Esophagus squamous epithelium (tissue), 4 donors: ENCODE data around the gene RGMA.

Experiments
- POLR2A ChIP-seq, 4 donors: fragments of 450-650 bp; IDR thresholded peaks; one replicate each; pipeline ENCODE4 v1.6.1; 2017; ENCODE audit warnings: antibody characterized with exemption in 4 of 4, mild to moderate bottlenecking in 4 of 4, moderate library complexity in 3 of 4
- TF ChIP-seq, protein P1 (sequence below), 6 experiments: fragments of 450-650 bp in 4 of 6; fragments of 200-600 bp in 2 of 6; sonication (generic) in 2 of 6; IDR thresholded peaks; one replicate each; pipeline ENCODE4 v1.5.1; 2016 to 2019; ENCODE audit warnings: antibody characterized with exemption in 6 of 6, mild to moderate bottlenecking in 4 of 6, moderate library complexity in 4 of 6

GRCh38 chr15:93072411-93073394 is 16.3 kb downstream of the RGMA start:
- TF ChIP-seq, protein P1, sequence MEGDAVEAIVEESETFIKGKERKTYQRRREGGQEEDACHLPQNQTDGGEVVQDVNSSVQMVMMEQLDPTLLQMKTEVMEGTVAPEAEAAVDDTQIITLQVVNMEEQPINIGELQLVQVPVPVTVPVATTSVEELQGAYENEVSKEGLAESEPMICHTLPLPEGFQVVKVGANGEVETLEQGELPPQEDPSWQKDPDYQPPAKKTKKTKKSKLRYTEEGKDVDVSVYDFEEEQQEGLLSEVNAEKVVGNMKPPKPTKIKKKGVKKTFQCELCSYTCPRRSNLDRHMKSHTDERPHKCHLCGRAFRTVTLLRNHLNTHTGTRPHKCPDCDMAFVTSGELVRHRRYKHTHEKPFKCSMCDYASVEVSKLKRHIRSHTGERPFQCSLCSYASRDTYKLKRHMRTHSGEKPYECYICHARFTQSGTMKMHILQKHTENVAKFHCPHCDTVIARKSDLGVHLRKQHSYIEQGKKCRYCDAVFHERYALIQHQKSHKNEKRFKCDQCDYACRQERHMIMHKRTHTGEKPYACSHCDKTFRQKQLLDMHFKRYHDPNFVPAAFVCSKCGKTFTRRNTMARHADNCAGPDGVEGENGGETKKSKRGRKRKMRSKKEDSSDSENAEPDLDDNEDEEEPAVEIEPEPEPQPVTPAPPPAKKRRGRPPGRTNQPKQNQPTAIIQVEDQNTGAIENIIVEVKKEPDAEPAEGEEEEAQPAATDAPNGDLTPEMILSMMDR (IDR thresholded peaks at IDR 0.05): peak in 3 of 6 experiments; percentile 3 to 13 (median 5)
- TF ChIP-seq POLR2A (IDR thresholded peaks at IDR 0.05): peak in 2 of 4 donors; percentile 64 to 82
